SK-N-SH (cell line): Measurements from ENCODE around the gene G6PC1.

Experiments
- CTCF ChIP-seq: fragments of 200-600 bp; sonication (generic); IDR thresholded peaks from 2 replicates; pipeline ENCODE4 v1.6.1; 2017; ENCODE audit warnings: antibody characterized with exemption, mild to moderate bottlenecking, moderate library complexity
- GABPA ChIP-seq: IDR thresholded peaks from 2 replicates; pipeline ENCODE4 v1.4.0; 2012; ENCODE audit warnings: low read depth, mild to moderate bottlenecking
- RAD21 ChIP-seq: IDR thresholded peaks from 2 replicates; pipeline ENCODE4 v1.6.1; 2012; ENCODE audit warnings: mild to moderate bottlenecking, low read length
- REST ChIP-seq: IDR thresholded peaks from 2 replicates; pipeline ENCODE4 v1.6.1; 2012; ENCODE audit warnings: mild to moderate bottlenecking, low read depth, low read length, moderate library complexity

GRCh38 chr17:42852351-42852750 lies 48.2 kb upstream of the G6PC1 start:
- TF ChIP-seq GABPA: no peak
- TF ChIP-seq REST: no peak
- TF ChIP-seq RAD21: no peak
- no peak for TF ChIP-seq CTCF
